Psoas muscle (tissue), 8 donors: ENCODE data around the gene PRPS1L1. TPM values are rescaled to one million over a fixed set of nuclear protein-coding genes. Genes with fewer than 3 reads are reported as not detected.

ENCODE experiments used
- ATAC-seq, 4 donors: fragments of 200-7000 bp; cut with Tn5 transposase; one replicate each; pipeline ENCODE4 v1.9.1; 2020; ENCODE audit warnings: moderate library complexity in 3 of 4, mild to moderate bottlenecking in 2 of 4
- DNase-seq, 2 donors: peaks; one replicate each; pipeline ENCODE4 v3.0.0-alpha.2; 2020
- H3K27ac ChIP-seq: fragments of 200-600 bp; one replicate; pipeline ENCODE4 v1.8.0; 2022
- H3K27me3 ChIP-seq, 3 donors: fragments of 200-600 bp in 1 of 3; one replicate each; pipeline versions ENCODE4 v1.6.1 to v1.8.0; 2013 to 2022; ENCODE audit warnings: low read length in 2 of 3, mild to moderate bottlenecking in 2 of 3, moderate library complexity in 1 of 3; ENCODE audit not compliant: insufficient read depth in 3 of 3
- H3K36me3 ChIP-seq, 2 donors: fragments of 200-600 bp in 1 of 2; one replicate each; pipeline versions ENCODE4 v1.6.1 to v1.8.0; 2013 to 2022; ENCODE audit warnings: low read depth in 1 of 2, mild to moderate bottlenecking in 1 of 2, moderate library complexity in 1 of 2; ENCODE audit not compliant: insufficient read depth in 1 of 2
- H3K4me1 ChIP-seq: fragments of 200-600 bp; one replicate; pipeline ENCODE4 v1.8.0; 2022
- H3K4me3 ChIP-seq: fragments of 200-600 bp; one replicate; pipeline ENCODE4 v1.8.0; 2022; ENCODE audit warnings: mild to moderate bottlenecking
- H3K9me3 ChIP-seq: fragments of 200-600 bp; one replicate; pipeline ENCODE4 v1.8.0; 2022
- WGBS, 3 donors: extraction: QIAGEN DNeasy Blood & Tissue Kit; methylation state at CpG; one replicate each; pipeline versions ENCODE4 v1.1.6 to v1.1.7; 2013; 5-methylcytosine and 5-hydroxymethylcytosine counted together
- intact Hi-C, 2 donors: fragments of 100-400 bp; cut with DNase I; formaldehyde crosslinking; loops; one replicate each; pipeline versions ENCODE4 v1.11.0 to v1.14.2; 2022
- polyA plus RNA-seq, 3 donors: library from polyadenylated mRNA; stranded (reverse); fragments of 200-250 nt; gene quantifications; one replicate each; pipeline ENCODE4 v1.2.3, GENCODE V29; 2013
- total RNA-seq, 4 donors: library from RNA; stranded (reverse); fragmentation: NEBNext Ultra II Directional in 2 of 4; extraction: Animal tissue kit (Norgen Biotek cat#: 25700) in 2 of 4; gene quantifications; one replicate each; pipeline versions ENCODE4 v1.2.1 to v1.2.4, GENCODE V29; 2021 to 2023
- TF ChIP-seq, protein P1 (sequence below): fragments of 200-600 bp; IDR thresholded peaks from one replicate; pipeline ENCODE4 v1.8.0; 2022; ENCODE audit warnings: antibody characterized with exemption
- donor health status: healthy with polysubstance abuse.
- donor health status: DM: no; HTN: no; CAD: no; lungs with moderate emphysema.
- donor health status: Bipolar disorder and iron deficiency.
- donor health status: healthy.
- donor health status: DM: yes; HTN: yes; CAD: no.
- donor health status: DM: no; HTN: no; CAD: no.
- donor health status: DM: no; HTN: no; CAD: no.
- donor health status: DM: yes; HTN: yes; CAD: no.

The PRPS1L1 gene
- total and polyA plus RNA-seq, 7 donors, result not detected

DNA sequence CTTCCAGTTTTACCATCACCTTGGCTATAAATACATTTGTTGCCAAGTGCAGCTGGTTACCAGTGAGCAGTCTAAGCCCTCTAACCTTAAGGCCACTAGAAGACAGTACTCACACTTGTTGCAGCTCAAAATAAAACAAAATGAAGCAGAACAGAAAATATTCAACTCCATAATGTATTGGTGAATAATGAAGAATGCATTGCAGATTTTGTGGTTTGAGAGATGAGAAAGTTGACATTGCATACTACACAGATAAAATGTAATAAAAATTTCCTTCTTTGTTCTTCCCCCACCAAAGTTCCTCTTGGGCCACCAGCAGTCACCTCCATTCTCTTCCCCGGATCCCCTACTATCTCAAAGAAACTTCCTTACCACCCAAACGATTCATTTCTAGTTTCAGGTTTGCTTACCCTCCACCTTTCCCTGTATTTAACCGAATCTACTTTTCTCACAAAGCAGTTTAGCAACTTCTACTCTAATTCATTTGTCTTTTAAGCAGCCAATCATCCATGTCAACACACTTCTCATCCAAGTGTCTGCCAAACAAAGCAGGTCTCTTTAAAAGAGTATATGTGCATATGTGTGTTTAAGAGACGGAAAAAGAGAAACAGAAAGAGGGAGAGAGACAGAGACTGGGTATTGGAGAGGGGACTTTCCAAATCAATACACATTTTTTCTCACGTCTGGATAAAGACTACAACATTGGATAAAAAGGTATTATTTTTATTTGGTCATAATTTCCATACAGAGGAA, 35.7 kb upstream of the PRPS1L1 start:
- Histone ChIP-seq H3K9me3 (no peaks in the 10 kb centered on the region), H3K36me3 (no peaks in the 10 kb centered on the region), H3K27me3 (peaks cover 0 to 2% (median 0%) of the 10 kb centered on the region in 3 donors), H3K27ac (no peak overlapping the region), H3K4me1 (no peaks in the 10 kb centered on the region), H3K4me3 (no peak overlapping the region)
- DNase-seq (no peak), ATAC-seq (no peak)
- TF ChIP-seq, protein P1, sequence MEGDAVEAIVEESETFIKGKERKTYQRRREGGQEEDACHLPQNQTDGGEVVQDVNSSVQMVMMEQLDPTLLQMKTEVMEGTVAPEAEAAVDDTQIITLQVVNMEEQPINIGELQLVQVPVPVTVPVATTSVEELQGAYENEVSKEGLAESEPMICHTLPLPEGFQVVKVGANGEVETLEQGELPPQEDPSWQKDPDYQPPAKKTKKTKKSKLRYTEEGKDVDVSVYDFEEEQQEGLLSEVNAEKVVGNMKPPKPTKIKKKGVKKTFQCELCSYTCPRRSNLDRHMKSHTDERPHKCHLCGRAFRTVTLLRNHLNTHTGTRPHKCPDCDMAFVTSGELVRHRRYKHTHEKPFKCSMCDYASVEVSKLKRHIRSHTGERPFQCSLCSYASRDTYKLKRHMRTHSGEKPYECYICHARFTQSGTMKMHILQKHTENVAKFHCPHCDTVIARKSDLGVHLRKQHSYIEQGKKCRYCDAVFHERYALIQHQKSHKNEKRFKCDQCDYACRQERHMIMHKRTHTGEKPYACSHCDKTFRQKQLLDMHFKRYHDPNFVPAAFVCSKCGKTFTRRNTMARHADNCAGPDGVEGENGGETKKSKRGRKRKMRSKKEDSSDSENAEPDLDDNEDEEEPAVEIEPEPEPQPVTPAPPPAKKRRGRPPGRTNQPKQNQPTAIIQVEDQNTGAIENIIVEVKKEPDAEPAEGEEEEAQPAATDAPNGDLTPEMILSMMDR, result no peak
- intact Hi-C loops, result loop anchor here in 1 of 2 donors (10.0 kb wide), 1 partner anchor 261 kb away; no protein-coding TSS in a partner anchor
- WGBS, 3 donors, result 77 to 83% (median 78%) methylated on average over 5 of the region's 5 CpGs

DNA sequence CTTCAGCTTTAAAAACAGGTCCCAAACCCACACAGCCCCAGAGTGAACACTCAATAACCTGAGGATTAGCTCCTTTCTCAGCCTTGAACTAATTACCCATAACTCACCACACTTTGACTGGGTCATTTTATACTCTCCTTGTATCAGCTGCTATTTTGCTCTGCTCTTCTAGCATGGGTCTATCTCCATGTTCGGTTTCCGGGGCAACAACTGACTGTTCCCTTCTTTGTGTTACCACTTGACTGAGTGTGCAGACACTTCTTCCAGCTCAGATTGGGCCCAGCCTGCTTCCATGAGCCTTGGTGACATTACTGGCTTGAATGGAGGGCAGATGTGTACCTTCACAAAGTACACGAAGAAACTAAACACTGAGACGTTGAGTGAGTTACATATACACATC, 31.5 kb upstream of the PRPS1L1 start:
- Histone ChIP-seq H3K4me3 (no peak overlapping the region), H3K36me3 (no peaks in the 10 kb centered on the region), H3K4me1 (no peaks in the 10 kb centered on the region), H3K27me3 (no peaks in the 10 kb centered on the region), H3K27ac (no peak overlapping the region), H3K9me3 (no peaks in the 10 kb centered on the region)
- intact Hi-C loops, result no loop called here
- ATAC-seq (no peak), DNase-seq (no peak)
- WGBS, 3 donors, result 85 to 91% (median 89%) methylated on average over 4 of the region's 4 CpGs
- TF ChIP-seq, protein P1, result no peak

DNA sequence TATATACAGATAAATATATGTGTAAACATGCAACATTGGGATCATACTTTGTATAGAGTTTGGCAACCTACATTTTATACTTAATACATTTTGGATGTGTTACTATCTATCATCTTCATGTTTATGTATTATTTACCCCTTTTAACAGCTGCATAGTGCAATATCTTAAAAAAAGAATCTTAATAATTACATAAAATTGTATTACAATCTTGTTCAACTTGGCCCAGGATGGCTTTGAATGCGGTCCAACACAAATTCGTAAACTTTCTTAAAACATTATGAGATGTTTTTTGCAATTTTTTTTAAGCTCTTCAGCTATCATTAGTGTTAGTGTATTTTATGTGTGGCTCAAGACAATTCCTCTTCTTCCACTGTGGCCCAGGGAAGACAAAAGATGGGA, 26.3 kb upstream of the PRPS1L1 start:
- 81 to 92% (median 82%) methylated on average over 2 of the region's 2 CpGs for WGBS, 3 donors
- Histone ChIP-seq H3K27me3 (no peaks in the 10 kb centered on the region), H3K27ac (no peak overlapping the region), H3K4me3 (no peak overlapping the region), H3K36me3 (no peaks in the 10 kb centered on the region), H3K9me3 (no peaks in the 10 kb centered on the region), H3K4me1 (no peaks in the 10 kb centered on the region)
- DNase-seq, result no peak
- intact Hi-C loops, result no loop called here
- TF ChIP-seq, protein P1, result no peak
- ATAC-seq, result no peak

DNA sequence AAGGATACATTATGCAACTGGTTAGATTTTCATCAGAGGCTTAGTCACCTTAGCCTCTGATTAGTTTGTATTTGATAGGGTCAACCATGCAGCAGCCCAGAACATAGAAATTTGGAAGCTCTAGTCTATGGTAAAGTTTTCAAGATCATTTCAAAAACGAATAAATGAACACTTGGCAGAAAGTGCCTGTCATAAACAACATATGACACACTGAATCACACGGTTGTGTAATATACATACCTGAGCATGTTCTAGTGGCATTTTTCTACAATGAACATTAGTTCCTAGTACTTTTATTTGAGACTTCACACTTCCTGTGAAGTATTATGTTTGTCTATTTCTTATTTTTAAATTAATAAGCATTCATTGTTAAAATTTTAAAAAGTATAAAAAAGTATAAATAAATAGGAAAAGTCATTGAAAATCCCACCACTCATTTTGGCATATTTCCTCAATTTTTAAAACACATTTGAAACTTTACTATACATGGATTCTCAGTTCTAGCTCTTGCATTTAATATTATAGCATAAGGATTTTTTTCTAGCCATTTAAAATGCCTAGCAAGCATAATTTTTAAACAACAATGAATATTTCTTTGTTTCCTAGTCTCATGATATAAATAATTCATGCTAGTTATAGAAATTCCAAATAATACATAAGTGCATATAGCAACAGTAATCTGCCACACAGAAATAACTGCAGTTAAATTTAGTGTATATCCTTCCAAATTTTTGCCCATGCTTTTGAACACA, 25.7 kb upstream of the PRPS1L1 start:
- H3K27ac ChIP-seq, result no peak overlapping the region
- ATAC-seq (no peak), DNase-seq (no peak)
- intact Hi-C loops, result no loop called here
- 43 to 52% (median 46%) methylated on average over 2 of the region's 2 CpGs for WGBS, 3 donors
- TF ChIP-seq, protein P1, result no peak
- H3K4me1 ChIP-seq, result no peaks in the 10 kb centered on the region
- H3K27me3 ChIP-seq, result no peaks in the 10 kb centered on the region
- no peak overlapping the region for H3K4me3 ChIP-seq
- no peaks in the 10 kb centered on the region for H3K36me3 ChIP-seq
- no peaks in the 10 kb centered on the region for H3K9me3 ChIP-seq
